Neural cell (in vitro differentiated cells): ENCODE data around the gene SCNN1G. TPM values are rescaled to one million over a fixed set of nuclear protein-coding genes. Genes with fewer than 3 reads are reported as not detected.

Experiments used
- H2AFZ ChIP-seq: fragments of 200-600, 300-800 bp; sonication (generic), shearing (Covaris generic); 2 replicates; pipeline ENCODE4 v1.6.0; 2014; ENCODE audit warnings: low read depth, mild to moderate bottlenecking, antibody characterized with exemption, low read length, moderate library complexity
- H3F3A ChIP-seq: fragments of 200-600 bp; shearing (Covaris generic); 2 replicates; pipeline ENCODE4 v1.6.1; 2016; ENCODE audit warnings: mild to moderate bottlenecking, moderate library complexity, mixed read lengths, antibody characterized with exemption, low read length; ENCODE audit not compliant: insufficient read depth, poor library complexity, severe bottlenecking
- H3K27ac ChIP-seq: fragments of 200-600, 300-800 bp; sonication (generic), shearing (Covaris generic); 2 replicates; pipeline ENCODE4 v1.5.1; 2014; ENCODE audit warnings: mild to moderate bottlenecking, low read length, moderate library complexity
- H3K27me3 ChIP-seq: fragments of 300-800, 200-600 bp; sonication (generic), shearing (Covaris generic); 2 replicates; pipeline ENCODE4 v1.6.0; 2014; ENCODE audit warnings: mild to moderate bottlenecking, low read depth, low read length, moderate library complexity; ENCODE audit not compliant: insufficient read depth
- H3K36me3 ChIP-seq: fragments of 300-800, 200-600 bp; sonication (generic), shearing (Covaris generic); 2 replicates; pipeline ENCODE4 v1.5.1; 2014; ENCODE audit warnings: mild to moderate bottlenecking, antibody characterized with exemption, low read length, moderate library complexity; ENCODE audit not compliant: insufficient read depth
- H3K4me2 ChIP-seq: fragments of 300-800, 200-600 bp; sonication (generic), shearing (Covaris generic); 2 replicates; pipeline ENCODE4 v1.6.0; 2014; ENCODE audit warnings: mild to moderate bottlenecking, low read length
- H3K4me3 ChIP-seq: fragments of 300-800, 200-600 bp; sonication (generic), shearing (Covaris generic); 2 replicates; pipeline ENCODE4 v1.5.1; 2014; ENCODE audit warnings: mild to moderate bottlenecking, low read length, moderate library complexity
- H3K79me2 ChIP-seq: fragments of 200-600 bp; shearing (Covaris generic); replicated peaks from 2 replicates; pipeline ENCODE4 v1.6.0; 2014; ENCODE audit warnings: mild to moderate bottlenecking, low read length, moderate library complexity; ENCODE audit not compliant: insufficient read depth
- H3K9ac ChIP-seq: fragments of 300-800, 200-600 bp; sonication (generic), shearing (Covaris generic); 2 replicates; pipeline ENCODE4 v1.6.1; 2016; ENCODE audit warnings: mild to moderate bottlenecking, low read length, mixed read lengths
- H3K9me2 ChIP-seq: fragments of 200-600 bp; shearing (Covaris generic); 2 replicates; pipeline ENCODE4 v1.6.1; 2016; ENCODE audit warnings: mild to moderate bottlenecking, low read length, mixed read lengths; ENCODE audit not compliant: insufficient read depth
- H3K9me3 ChIP-seq: fragments of 200-600, 300-800 bp; sonication (generic), shearing (Covaris generic); 2 replicates; pipeline ENCODE4 v1.6.1; 2016; ENCODE audit warnings: mild to moderate bottlenecking, mixed run types, low read length, moderate library complexity, mixed read lengths
- H4K20me1 ChIP-seq: fragments of 200-600 bp; shearing (Covaris generic); 2 replicates; pipeline ENCODE4 v1.6.1; 2016; ENCODE audit warnings: mild to moderate bottlenecking, mixed run types; ENCODE audit not compliant: insufficient read depth
- EP300 ChIP-seq: fragments of 450-650 bp; conservative IDR thresholded peaks from 2 replicates; pipeline ENCODE4 v1.6.1; 2014; ENCODE audit warnings: antibody characterized with exemption, mild to moderate bottlenecking, moderate library complexity; ENCODE audit not compliant: poor library complexity, severe bottlenecking
- EZH2 ChIP-seq: fragments of 200-600, 300-800 bp; shearing (Covaris generic), sonication (generic); IDR thresholded peaks from 2 replicates; pipeline ENCODE4 v1.6.1; 2014; ENCODE audit warnings: antibody characterized with exemption, low read length, borderline replicate concordance, mild to moderate bottlenecking; ENCODE audit not compliant: insufficient read depth, poor library complexity, severe bottlenecking
- MXI1 ChIP-seq: fragments of 450-650 bp; conservative IDR thresholded peaks from 2 replicates; pipeline ENCODE4 v1.6.1; 2014; ENCODE audit warnings: antibody characterized with exemption, mild to moderate bottlenecking; ENCODE audit not compliant: poor library complexity, severe bottlenecking
- POLR2AphosphoS5 ChIP-seq: IDR thresholded peaks from 2 replicates; pipeline ENCODE4 v1.6.1; 2012
- RAD21 ChIP-seq: fragments of 450-650 bp; conservative IDR thresholded peaks from 2 replicates; pipeline ENCODE4 v1.6.1; 2014; ENCODE audit warnings: antibody characterized with exemption, mild to moderate bottlenecking, moderate library complexity
- REST ChIP-seq: IDR thresholded peaks from 2 replicates; pipeline ENCODE4 v1.6.1; 2012; ENCODE audit warnings: borderline replicate concordance
- SMC3 ChIP-seq: fragments of 450-650 bp; conservative IDR thresholded peaks from 2 replicates; pipeline ENCODE4 v1.6.1; 2014; ENCODE audit warnings: antibody characterized with exemption, mild to moderate bottlenecking, moderate library complexity; ENCODE audit not compliant: poor library complexity
- TAF1 ChIP-seq: IDR thresholded peaks from 2 replicates; pipeline ENCODE4 v1.6.1; 2012; ENCODE audit warnings: low read depth
- polyA plus RNA-seq: library from polyadenylated mRNA; depleted of rRNA; stranded (reverse); fragments of >200 nt; gene quantifications from 2 replicates; pipeline ENCODE4 v1.2.3, GENCODE V29; 2014
- TF ChIP-seq, protein P1 (sequence below): fragments of 450-650 bp; IDR thresholded peaks from 2 replicates; pipeline ENCODE4 v1.5.1; 2014; ENCODE audit warnings: antibody characterized with exemption, mild to moderate bottlenecking, moderate library complexity; ENCODE audit not compliant: poor library complexity, severe bottlenecking

SCNN1G gene
- polyA plus RNA-seq, 1 donor from 2014 or later = not detected

- no peaks in the 10 kb centered on the region for H3F3A ChIP-seq
- H3K9me3 ChIP-seq = no peaks in the 10 kb centered on the region
- H3K9ac ChIP-seq = no peak overlapping the region
- H3K4me3 ChIP-seq = no peak overlapping the region
- H3K36me3 ChIP-seq = no peaks in the 10 kb centered on the region
- no peak overlapping the region for H3K27ac ChIP-seq
- H3K4me2 ChIP-seq = no peak overlapping the region
- TF ChIP-seq POLR2AphosphoS5 (no peak), MXI1 (no peak), RAD21 (no peak), EP300 (no peak), SMC3 (no peak), TAF1 (no peak)
- TF ChIP-seq, protein P1, sequence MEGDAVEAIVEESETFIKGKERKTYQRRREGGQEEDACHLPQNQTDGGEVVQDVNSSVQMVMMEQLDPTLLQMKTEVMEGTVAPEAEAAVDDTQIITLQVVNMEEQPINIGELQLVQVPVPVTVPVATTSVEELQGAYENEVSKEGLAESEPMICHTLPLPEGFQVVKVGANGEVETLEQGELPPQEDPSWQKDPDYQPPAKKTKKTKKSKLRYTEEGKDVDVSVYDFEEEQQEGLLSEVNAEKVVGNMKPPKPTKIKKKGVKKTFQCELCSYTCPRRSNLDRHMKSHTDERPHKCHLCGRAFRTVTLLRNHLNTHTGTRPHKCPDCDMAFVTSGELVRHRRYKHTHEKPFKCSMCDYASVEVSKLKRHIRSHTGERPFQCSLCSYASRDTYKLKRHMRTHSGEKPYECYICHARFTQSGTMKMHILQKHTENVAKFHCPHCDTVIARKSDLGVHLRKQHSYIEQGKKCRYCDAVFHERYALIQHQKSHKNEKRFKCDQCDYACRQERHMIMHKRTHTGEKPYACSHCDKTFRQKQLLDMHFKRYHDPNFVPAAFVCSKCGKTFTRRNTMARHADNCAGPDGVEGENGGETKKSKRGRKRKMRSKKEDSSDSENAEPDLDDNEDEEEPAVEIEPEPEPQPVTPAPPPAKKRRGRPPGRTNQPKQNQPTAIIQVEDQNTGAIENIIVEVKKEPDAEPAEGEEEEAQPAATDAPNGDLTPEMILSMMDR = no peak
- H2AFZ ChIP-seq = no peak overlapping the region
- H4K20me1 ChIP-seq = no peaks in the 10 kb centered on the region
- H3K9me2 ChIP-seq = no peaks in the 10 kb centered on the region
- H3K27me3 ChIP-seq = no peaks in the 10 kb centered on the region
- no peaks in the 10 kb centered on the region for H3K79me2 ChIP-seq
Observed at GRCh38 chr16:23256440-23256839, 73.9 kb downstream of the SCNN1G start.

GRCh38 chr16:23257682-23258081 lies 75.1 kb downstream of the SCNN1G start:
- Histone ChIP-seq H3K27me3 (no peaks in the 10 kb centered on the region), H3K9ac (no peak overlapping the region), H3F3A (no peaks in the 10 kb centered on the region), H3K4me3 (no peak overlapping the region), H3K79me2 (no peaks in the 10 kb centered on the region), H3K27ac (no peak overlapping the region), H3K4me2 (no peak overlapping the region), H4K20me1 (no peaks in the 10 kb centered on the region), H3K9me2 (no peaks in the 10 kb centered on the region), H3K36me3 (no peaks in the 10 kb centered on the region), H2AFZ (no peak overlapping the region), H3K9me3 (no peaks in the 10 kb centered on the region)
- TF ChIP-seq RAD21 (no peak), SMC3 (no peak)
- TF ChIP-seq, protein P1 = no peak

DNA sequence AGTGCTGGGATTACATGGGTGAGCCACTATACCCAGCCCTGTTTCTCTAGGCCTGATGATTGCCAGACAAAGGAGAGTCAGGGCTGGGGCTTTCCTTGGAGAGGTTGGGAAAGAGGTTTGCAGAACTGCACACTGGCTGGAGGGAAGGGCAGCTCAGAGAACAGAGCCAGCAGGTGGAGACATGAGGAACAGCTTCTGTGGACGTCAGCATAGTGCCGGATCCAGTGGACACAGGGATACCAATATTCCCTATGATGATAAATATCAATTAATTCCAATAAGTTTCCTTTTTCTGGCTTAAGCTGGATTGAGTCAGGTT lies 76.3 kb downstream of the SCNN1G start:
- H3K4me3 ChIP-seq = no peak overlapping the region
- no peak overlapping the region for H3K27ac ChIP-seq
- H3K36me3 ChIP-seq = no peaks in the 10 kb centered on the region
- H3K9me2 ChIP-seq = no peaks in the 10 kb centered on the region
- H3K79me2 ChIP-seq = no peaks in the 10 kb centered on the region
- H3K4me2 ChIP-seq = no peak overlapping the region
- no peaks in the 10 kb centered on the region for H3K9me3 ChIP-seq
- no peaks in the 10 kb centered on the region for H3F3A ChIP-seq
- H3K9ac ChIP-seq = no peak overlapping the region
- no peaks in the 10 kb centered on the region for H3K27me3 ChIP-seq
- H2AFZ ChIP-seq = no peak overlapping the region
- no peaks in the 10 kb centered on the region for H4K20me1 ChIP-seq
- TF ChIP-seq EP300 (no peak), RAD21 (no peak), EZH2 (no peak), REST (no peak), TAF1 (no peak), POLR2AphosphoS5 (no peak), MXI1 (no peak), SMC3 (no peak)
- TF ChIP-seq, protein P1 = no peak
